Neural progenitor cell (in vitro differentiated cells): ENCODE data around the gene DNAJC13. TPM values are rescaled to one million over a fixed set of nuclear protein-coding genes. Genes with fewer than 3 reads are reported as not detected.

Source experiments
- DNase-seq: peaks from one replicate; pipeline ENCODE4 v3.0.0-alpha.2; 2016; ENCODE audit warnings: low spot score
- H2AFZ ChIP-seq: fragments of 200-600 bp; sonication (generic); replicated peaks from 2 replicates; pipeline ENCODE4 v1.6.1; 2016; ENCODE audit warnings: antibody characterized with exemption
- H3F3A ChIP-seq: fragments of 200-600 bp; sonication (generic); 2 replicates; pipeline ENCODE4 v1.6.1; 2016; ENCODE audit warnings: antibody characterized with exemption, low read depth
- H3K27ac ChIP-seq: fragments of 200-600 bp; sonication (generic); 2 replicates; pipeline ENCODE4 v1.5.1; 2016; ENCODE audit warnings: mild to moderate bottlenecking
- H3K27me3 ChIP-seq: fragments of 200-600 bp; sonication (generic); 2 replicates; pipeline ENCODE4 v1.6.1; 2016; ENCODE audit warnings: mild to moderate bottlenecking, moderate library complexity
- H3K36me3 ChIP-seq: fragments of 200-600 bp; sonication (generic); 2 replicates; pipeline ENCODE4 v1.5.1; 2016
- H3K4me1 ChIP-seq: fragments of 200-600 bp; sonication (generic); 2 replicates; pipeline ENCODE4 v1.6.1; 2016; ENCODE audit warnings: mixed run types
- H3K4me2 ChIP-seq: fragments of 200-600 bp; sonication (generic); 2 replicates; pipeline ENCODE4 v1.6.1; 2016
- H3K4me3 ChIP-seq: fragments of 200-600 bp; sonication (generic); 2 replicates; pipeline ENCODE4 v1.5.1; 2016
- H3K79me2 ChIP-seq: fragments of 200-600 bp; sonication (generic); 2 replicates; pipeline ENCODE4 v1.6.1; 2016; ENCODE audit warnings: low read depth
- H3K9ac ChIP-seq: fragments of 200-600 bp; sonication (generic); 2 replicates; pipeline ENCODE4 v1.6.1; 2016
- H3K9me3 ChIP-seq: fragments of 200-600 bp; sonication (generic); 2 replicates; pipeline ENCODE4 v1.5.1; 2016; ENCODE audit warnings: low read depth
- H4K20me1 ChIP-seq: fragments of 200-600 bp; sonication (generic); 2 replicates; pipeline ENCODE4 v1.6.1; 2016; ENCODE audit warnings: low read depth
- H3K27ac Mint-ChIP-seq: 3 replicates; pipeline ENCODE4 v1.8.0; 2021; ENCODE audit warnings: mixed read lengths
- H3K27me3 Mint-ChIP-seq: 2 replicates; pipeline ENCODE4 v1.8.0; 2022; ENCODE audit warnings: low read depth, mild to moderate bottlenecking, inconsistent platforms, moderate library complexity, mixed read lengths; ENCODE audit not compliant: insufficient read depth
- H3K36me3 Mint-ChIP-seq: 3 replicates; pipeline ENCODE4 v1.8.0; 2021; ENCODE audit warnings: mixed read lengths
- H3K4me1 Mint-ChIP-seq: 3 replicates; pipeline ENCODE4 v1.8.0; 2021; ENCODE audit warnings: mixed read lengths
- H3K4me3 Mint-ChIP-seq: 3 replicates; pipeline ENCODE4 v1.8.0; 2021; ENCODE audit warnings: mild to moderate bottlenecking, moderate library complexity, mixed read lengths
- H3K9me3 Mint-ChIP-seq: 3 replicates; pipeline ENCODE4 v1.8.0; 2020; ENCODE audit warnings: mixed read lengths
- CTCF ChIP-seq: fragments of 200-600 bp; sonication (generic); IDR thresholded peaks from 2 replicates; pipeline ENCODE4 v1.5.1; 2017; ENCODE audit warnings: antibody characterized with exemption, mild to moderate bottlenecking
- EZH2 ChIP-seq: fragments of 200-600 bp; sonication (generic); IDR thresholded peaks from 2 replicates; pipeline ENCODE4 v1.6.1; 2017; ENCODE audit warnings: antibody characterized with exemption, mild to moderate bottlenecking, moderate library complexity
- EZH2phosphoT487 ChIP-seq: fragments of 200-600 bp; sonication (generic); IDR thresholded peaks from 2 replicates; pipeline ENCODE4 v1.6.1; 2017; ENCODE audit warnings: antibody characterized with exemption
- total RNA-seq: library from RNA; depleted of rRNA; stranded (reverse); fragments of >200 nt; gene quantifications from 2 replicates; pipeline ENCODE4 v1.2.3, GENCODE V29; 2015; ENCODE audit warnings: low replicate concordance

DNAJC13 gene
- total RNA-seq, 1 donor from 2014 or later, result 36.3 TPM

GRCh38 chr3:132406587-132406986, 10.7 kb upstream of the DNAJC13 start:
- Histone ChIP-seq H3K27ac (no peak overlapping the region), H2AFZ (no peak overlapping the region), H4K20me1 (no peaks in the 10 kb centered on the region), H3K4me1 (no peaks in the 10 kb centered on the region), H3K4me3 (no peak overlapping the region), H3K4me2 (no peak overlapping the region), H3K9me3 (no peaks in the 10 kb centered on the region), H3K36me3 (no peaks in the 10 kb centered on the region), H3K9ac (no peak overlapping the region), H3K27me3 (no peaks in the 10 kb centered on the region), H3K79me2 (no peaks in the 10 kb centered on the region), H3F3A (no peaks in the 10 kb centered on the region)
- Mint-ChIP-seq H3K4me3 (no peak overlapping the region), H3K27ac (no peak overlapping the region), H3K36me3 (no peaks in the 10 kb centered on the region), H3K27me3 (peaks cover 2% of the 10 kb centered on the region), H3K9me3 (no peaks in the 10 kb centered on the region), H3K4me1 (no peaks in the 10 kb centered on the region)
- TF ChIP-seq EZH2 (no peak), EZH2phosphoT487 (no peak), CTCF (no peak)
- no peak for DNase-seq

- H3K27ac ChIP-seq, result no peak overlapping the region
- no peaks in the 10 kb centered on the region for H3K9me3 ChIP-seq
- peaks cover 2% of the 10 kb centered on the region for H3K27me3 Mint-ChIP-seq
- no peak for TF ChIP-seq EZH2phosphoT487
- no peak for TF ChIP-seq CTCF
- TF ChIP-seq EZH2, result no peak
- H3K4me3 ChIP-seq, result no peak overlapping the region
- no peaks in the 10 kb centered on the region for H3K4me1 ChIP-seq
- H3K36me3 Mint-ChIP-seq, result no peaks in the 10 kb centered on the region
- no peaks in the 10 kb centered on the region for H4K20me1 ChIP-seq
- H3K4me2 ChIP-seq, result no peak overlapping the region
- H3F3A ChIP-seq, result no peaks in the 10 kb centered on the region
- H3K27ac Mint-ChIP-seq, result no peak overlapping the region
- no peak overlapping the region for H3K4me3 Mint-ChIP-seq
- DNase-seq, result no peak
- no peaks in the 10 kb centered on the region for H3K9me3 Mint-ChIP-seq
- H3K79me2 ChIP-seq, result no peaks in the 10 kb centered on the region
- no peak overlapping the region for H3K9ac ChIP-seq
- no peak overlapping the region for H2AFZ ChIP-seq
- H3K27me3 ChIP-seq, result no peaks in the 10 kb centered on the region
- no peaks in the 10 kb centered on the region for H3K36me3 ChIP-seq
- H3K4me1 Mint-ChIP-seq, result no peaks in the 10 kb centered on the region
These were observed 10.3 kb upstream of the DNAJC13 start for GRCh38 chr3:132407025-132407424.

GRCh38 chr3:132414841-132415240, 2.5 kb upstream of the DNAJC13 start:
- Histone ChIP-seq H3K9ac (no peak overlapping the region), H3K9me3 (no peaks in the 10 kb centered on the region), H3K4me1 (peaks cover 18% of the 10 kb centered on the region), H3K4me3 (no peak overlapping the region), H3F3A (peaks cover 14% of the 10 kb centered on the region), H3K79me2 (peaks cover 23% of the 10 kb centered on the region), H3K4me2 (no peak overlapping the region), H4K20me1 (no peaks in the 10 kb centered on the region), H2AFZ (no peak overlapping the region), H3K27me3 (no peaks in the 10 kb centered on the region), H3K36me3 (no peaks in the 10 kb centered on the region), H3K27ac (no peak overlapping the region)
- TF ChIP-seq EZH2phosphoT487 (no peak), CTCF (no peak), EZH2 (no peak)
- Mint-ChIP-seq H3K27me3 (peaks cover 4% of the 10 kb centered on the region), H3K9me3 (no peaks in the 10 kb centered on the region), H3K4me1 (peaks cover 16% of the 10 kb centered on the region), H3K36me3 (no peaks in the 10 kb centered on the region), H3K27ac (no peak overlapping the region), H3K4me3 (no peak overlapping the region)
- no peak for DNase-seq

GRCh38 chr3:132416161-132416560, 1.1 kb upstream of the DNAJC13 start:
- H3K9ac ChIP-seq, result no peak overlapping the region
- DNase-seq, result no peak
- H3K4me1 ChIP-seq, result peaks cover 19% of the 10 kb centered on the region
- H3K36me3 Mint-ChIP-seq, result peaks cover 2% of the 10 kb centered on the region
- H4K20me1 ChIP-seq, result no peaks in the 10 kb centered on the region
- H2AFZ ChIP-seq, result no peak overlapping the region
- H3K27ac ChIP-seq, result no peak overlapping the region
- H3K27me3 ChIP-seq, result no peaks in the 10 kb centered on the region
- no peak for TF ChIP-seq EZH2
- no peak for TF ChIP-seq CTCF
- no peak for TF ChIP-seq EZH2phosphoT487
- H3K4me2 ChIP-seq, result peak overlapping the region; percentile 90
- H3K36me3 ChIP-seq, result no peaks in the 10 kb centered on the region
- H3K4me3 Mint-ChIP-seq, result peak overlapping the region; percentile 99
- H3K9me3 ChIP-seq, result no peaks in the 10 kb centered on the region
- peak overlapping the region; percentile 74 for H3K4me3 ChIP-seq
- H3K27ac Mint-ChIP-seq, result no peak overlapping the region
- peaks cover 16% of the 10 kb centered on the region for H3K4me1 Mint-ChIP-seq
- peaks cover 36% of the 10 kb centered on the region for H3K79me2 ChIP-seq
- peaks cover 4% of the 10 kb centered on the region for H3K27me3 Mint-ChIP-seq
- H3F3A ChIP-seq, result peaks cover 14% of the 10 kb centered on the region
- H3K9me3 Mint-ChIP-seq, result no peaks in the 10 kb centered on the region
